GM18499 (cell line): ENCODE data around the gene ARPC4.

Experiments used
- ATAC-seq: cut with Tn5 transposase; IDR thresholded peaks from one replicate; pipeline ENCODE4 v1.9.1; 2021; ENCODE audit warnings: moderate number of reproducible peaks; ENCODE audit not compliant: insufficient read depth, unreplicated experiment

ARPC4 gene

GRCh38 chr3:9815986-9816385 lies 23.1 kb downstream of the ARPC4 start:
- ATAC-seq, result no peak

- no peak for ATAC-seq
Measured at GRCh38 chr3:9817436-9817835, 24.6 kb downstream of the ARPC4 start.

- ATAC-seq, result no peak
Measured at GRCh38 chr3:9818666-9819335, 25.9 kb downstream of the ARPC4 start.

- ATAC-seq, result no peak
Measured at GRCh38 chr3:9820543-9820942, 27.7 kb downstream of the ARPC4 start.

GRCh38 chr3:9820946-9821345 lies 28.1 kb downstream of the ARPC4 start:
- ATAC-seq, result no peak

GRCh38 chr3:9825451-9826040 lies 32.7 kb downstream of the ARPC4 start:
- ATAC-seq, result no peak

- no peak for ATAC-seq
Measured at GRCh38 chr3:9826815-9827573, 34.1 kb downstream of the ARPC4 start.

- no peak for ATAC-seq
Measured at GRCh38 chr3:9828801-9829755, 36.2 kb downstream of the ARPC4 start.

GRCh38 chr3:9831253-9831652 lies 38.4 kb downstream of the ARPC4 start:
- no peak for ATAC-seq

- no peak for ATAC-seq
Measured at GRCh38 chr3:9833078-9833477, 40.2 kb downstream of the ARPC4 start.

- ATAC-seq, result no peak
Measured at GRCh38 chr3:9834520-9835380, 41.9 kb downstream of the ARPC4 start.

- no peak for ATAC-seq
Measured at GRCh38 chr3:9837701-9838582, 45.1 kb downstream of the ARPC4 start.

GRCh38 chr3:9838856-9839255 lies 46.0 kb downstream of the ARPC4 start:
- ATAC-seq, result no peak

GRCh38 chr3:9841015-9841414 lies 48.1 kb downstream of the ARPC4 start:
- ATAC-seq, result no peak

- no peak for ATAC-seq
Measured at GRCh38 chr3:9843715-9844438, 51.0 kb downstream of the ARPC4 start, which contains the start of gene RPUSD3. Gene RPUSD3, minus strand, starts transcription at chr3:9844008. Its CDS starts 18 bp downstream, at chr3:9843990.

GRCh38 chr3:9846231-9846630 lies 53.3 kb downstream of the ARPC4 start:
- no peak for ATAC-seq

- ATAC-seq, result no peak
Measured at GRCh38 chr3:9846931-9847488, 54.1 kb downstream of the ARPC4 start.
